ENCODE measurements around the gene PHF10.
A peak's percentile ranks its signal among the peaks of the same experiment; 100 is the strongest.
"Not testable (repeated sequence)": the region's sequence is repeated elsewhere in the genome, so short reads cannot be mapped to it uniquely, and the experiment has no call there.

The PHF10 gene

GRCh38 chr6:169723200-169723909, 945 bp downstream of the PHF10 start:
- peak; percentile 69 for DNase-seq (ENCODE audit: low spot score)

- peak; percentile 39 for DNase-seq (ENCODE audit: low spot score)
Observed at GRCh38 chr6:169722362-169723199, 1.7 kb downstream of the PHF10 start.

GRCh38 chr6:169720207-169720855, 4.0 kb downstream of the PHF10 start:
- no peak for DNase-seq (ENCODE audit: low spot score)

GRCh38 chr6:169719117-169719516, 5.2 kb downstream of the PHF10 start:
- no peak for DNase-seq (ENCODE audit: low spot score)

- DNase-seq (ENCODE audit: low spot score) = no peak
Observed at GRCh38 chr6:169714595-169714994, 9.7 kb downstream of the PHF10 start.

- DNase-seq (ENCODE audit: low spot score) = no peak
Observed at GRCh38 chr6:169714178-169714577, 10.1 kb downstream of the PHF10 start.

- DNase-seq (ENCODE audit: low spot score) = no peak
Observed at GRCh38 chr6:169710009-169710408, 14.3 kb downstream of the PHF10 start.

- DNase-seq (ENCODE audit: low spot score) = no peak
Observed at GRCh38 chr6:169709293-169709692, 15.0 kb downstream of the PHF10 start.

- DNase-seq (ENCODE audit: low spot score) = no peak
Observed at GRCh38 chr6:169707772-169708171, 16.5 kb downstream of the PHF10 start.

GRCh38 chr6:169702840-169703246, 21.5 kb downstream of the PHF10 start:
- no peak for DNase-seq (ENCODE audit: low spot score)

- DNase-seq (ENCODE audit: low spot score) = peak; percentile 94
Observed at GRCh38 chr6:169701954-169702839, 22.1 kb downstream of the PHF10 start, which contains the start of the genes C6orf120 and WDR27. Gene C6orf120, plus strand, starts transcription at chr6:169702126. Its CDS starts 334 bp downstream, at chr6:169702460. Gene WDR27, minus strand, starts transcription at chr6:169702029. Its CDS starts 13,024 bp downstream, at chr6:169689005.

- DNase-seq (ENCODE audit: low spot score) = no peak
Observed at GRCh38 chr6:169701311-169701953, 22.9 kb downstream of the PHF10 start.

GRCh38 chr6:169700296-169700695, 24.0 kb downstream of the PHF10 start:
- no peak for DNase-seq (ENCODE audit: low spot score)

GRCh38 chr6:169697115-169697514, 27.2 kb downstream of the PHF10 start:
- not testable (repeated sequence) for DNase-seq (ENCODE audit: low spot score)

- no peak for DNase-seq (ENCODE audit: low spot score)
Observed at GRCh38 chr6:169695131-169695530, 29.2 kb downstream of the PHF10 start.

GRCh38 chr6:169692516-169692915, 31.8 kb downstream of the PHF10 start:
- DNase-seq (ENCODE audit: low spot score) = no peak

- DNase-seq (ENCODE audit: low spot score) = no peak
Observed at GRCh38 chr6:169691260-169691659, 33.0 kb downstream of the PHF10 start.

- DNase-seq (ENCODE audit: low spot score) = no peak
Observed at GRCh38 chr6:169689287-169689686, 35.0 kb downstream of the PHF10 start.

- no peak for DNase-seq (ENCODE audit: low spot score)
Observed at GRCh38 chr6:169685860-169686259, 38.4 kb downstream of the PHF10 start.

- no peak for DNase-seq (ENCODE audit: low spot score)
Observed at GRCh38 chr6:169684056-169684455, 40.2 kb downstream of the PHF10 start.

- DNase-seq (ENCODE audit: low spot score) = no peak
Observed at GRCh38 chr6:169678342-169678741, 46.0 kb downstream of the PHF10 start.
